Vagina (tissue), 2 donors: Measurements from ENCODE around the gene CLEC4D.

Source experiments
- POLR2A ChIP-seq, 2 donors: fragments of 450-650 bp; IDR thresholded peaks; one replicate each; pipeline ENCODE4 v1.6.1; 2017; ENCODE audit warnings: antibody characterized with exemption in 2 of 2, mild to moderate bottlenecking in 2 of 2, moderate library complexity in 2 of 2
- TF ChIP-seq, protein P1 (sequence below), 3 experiments: fragments of 450-650 bp in 2 of 3; fragments of 200-600 bp in 1 of 3; sonication (generic) in 1 of 3; IDR thresholded peaks; one replicate each; pipeline ENCODE4 v1.5.1; 2017 to 2019; ENCODE audit warnings: antibody characterized with exemption in 3 of 3, mild to moderate bottlenecking in 2 of 3, moderate library complexity in 2 of 3

DNA sequence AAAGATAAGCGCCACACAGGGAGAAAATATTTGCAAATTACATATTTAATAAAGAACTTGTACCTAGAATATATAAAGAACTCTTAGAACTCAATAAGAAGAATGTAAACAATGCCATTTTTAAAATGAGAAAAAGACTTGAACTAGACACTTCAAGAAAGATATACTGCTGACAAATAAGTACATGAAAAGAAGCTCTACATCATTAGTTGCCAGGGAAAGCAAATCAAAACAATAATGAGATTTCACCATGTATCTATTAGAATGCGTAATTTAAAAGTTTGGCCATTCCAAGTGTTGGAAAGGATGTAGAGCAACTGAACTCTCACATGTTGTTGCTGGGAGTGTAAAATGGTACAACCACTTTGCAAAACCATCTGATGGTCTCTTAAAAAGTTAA lies 34.3 kb downstream of the CLEC4D start:
- TF ChIP-seq, protein P1, sequence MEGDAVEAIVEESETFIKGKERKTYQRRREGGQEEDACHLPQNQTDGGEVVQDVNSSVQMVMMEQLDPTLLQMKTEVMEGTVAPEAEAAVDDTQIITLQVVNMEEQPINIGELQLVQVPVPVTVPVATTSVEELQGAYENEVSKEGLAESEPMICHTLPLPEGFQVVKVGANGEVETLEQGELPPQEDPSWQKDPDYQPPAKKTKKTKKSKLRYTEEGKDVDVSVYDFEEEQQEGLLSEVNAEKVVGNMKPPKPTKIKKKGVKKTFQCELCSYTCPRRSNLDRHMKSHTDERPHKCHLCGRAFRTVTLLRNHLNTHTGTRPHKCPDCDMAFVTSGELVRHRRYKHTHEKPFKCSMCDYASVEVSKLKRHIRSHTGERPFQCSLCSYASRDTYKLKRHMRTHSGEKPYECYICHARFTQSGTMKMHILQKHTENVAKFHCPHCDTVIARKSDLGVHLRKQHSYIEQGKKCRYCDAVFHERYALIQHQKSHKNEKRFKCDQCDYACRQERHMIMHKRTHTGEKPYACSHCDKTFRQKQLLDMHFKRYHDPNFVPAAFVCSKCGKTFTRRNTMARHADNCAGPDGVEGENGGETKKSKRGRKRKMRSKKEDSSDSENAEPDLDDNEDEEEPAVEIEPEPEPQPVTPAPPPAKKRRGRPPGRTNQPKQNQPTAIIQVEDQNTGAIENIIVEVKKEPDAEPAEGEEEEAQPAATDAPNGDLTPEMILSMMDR (IDR thresholded peaks at IDR 0.05) = no peak
- no peak for TF ChIP-seq POLR2A (IDR thresholded peaks at IDR 0.05)
